Activated CD4-positive, alpha-beta T cell treated with anti-CD3 and anti-CD28 coated beads for 4 hours (primary cell): ENCODE measurements around the gene KAZN.

Experiments used
- DNase-seq, 2 donors: peaks; one replicate each; pipeline ENCODE4 v3.0.0-alpha.2; 2020

KAZN gene

GRCh38 chr1:15071936-15072335 is 473.5 kb downstream of the KAZN start:
- no peak for DNase-seq

GRCh38 chr1:15073799-15074308 is 475.4 kb downstream of the KAZN start:
- DNase-seq: no peak

- DNase-seq: no peak
These were observed 476.7 kb downstream of the KAZN start for GRCh38 chr1:15075175-15075574.

- no peak for DNase-seq
These were observed 477.3 kb downstream of the KAZN start for GRCh38 chr1:15075817-15076216.

GRCh38 chr1:15076807-15077206 is 478.3 kb downstream of the KAZN start:
- DNase-seq: no peak

- no peak for DNase-seq
These were observed 478.9 kb downstream of the KAZN start for GRCh38 chr1:15077384-15077783.

GRCh38 chr1:15080328-15081007 is 482.0 kb downstream of the KAZN start:
- no peak for DNase-seq

GRCh38 chr1:15081102-15081501 is 482.6 kb downstream of the KAZN start:
- DNase-seq: no peak

GRCh38 chr1:15083578-15083977 is 485.1 kb downstream of the KAZN start:
- DNase-seq: no peak

- no peak for DNase-seq
These were observed 489.9 kb downstream of the KAZN start for GRCh38 chr1:15088281-15088971.

- no peak for DNase-seq
These were observed 490.9 kb downstream of the KAZN start for GRCh38 chr1:15089258-15089992.

GRCh38 chr1:15090373-15090772 is 491.9 kb downstream of the KAZN start:
- no peak for DNase-seq

GRCh38 chr1:15094056-15094455 is 495.6 kb downstream of the KAZN start:
- DNase-seq: no peak

GRCh38 chr1:15094719-15095495 is 496.4 kb downstream of the KAZN start:
- DNase-seq: no peak

GRCh38 chr1:15095496-15095875 is 497.0 kb downstream of the KAZN start:
- no peak for DNase-seq

- DNase-seq: no peak
These were observed 497.8 kb downstream of the KAZN start for GRCh38 chr1:15096293-15096692.

- no peak for DNase-seq
These were observed 500.0 kb downstream of the KAZN start for GRCh38 chr1:15098176-15099125.

GRCh38 chr1:15099441-15100120 is 501.1 kb downstream of the KAZN start:
- DNase-seq: no peak

GRCh38 chr1:15100121-15100879 is 501.8 kb downstream of the KAZN start:
- peak in 1 of 2 donors; percentile 15 for DNase-seq
